ENCODE results near the gene LEUTX. TPM values are rescaled to one million over a fixed set of nuclear protein-coding genes. Genes with fewer than 3 reads are reported as not detected.
A peak's percentile ranks its signal among the peaks of the same experiment; 100 is the strongest.
"Not testable (repeated sequence)": the region's sequence is repeated elsewhere in the genome, so short reads cannot be mapped to it uniquely, and the experiment has no call there.

The LEUTX gene
- total RNA-seq, 1 donor from 2014 or later = not detected

DNA sequence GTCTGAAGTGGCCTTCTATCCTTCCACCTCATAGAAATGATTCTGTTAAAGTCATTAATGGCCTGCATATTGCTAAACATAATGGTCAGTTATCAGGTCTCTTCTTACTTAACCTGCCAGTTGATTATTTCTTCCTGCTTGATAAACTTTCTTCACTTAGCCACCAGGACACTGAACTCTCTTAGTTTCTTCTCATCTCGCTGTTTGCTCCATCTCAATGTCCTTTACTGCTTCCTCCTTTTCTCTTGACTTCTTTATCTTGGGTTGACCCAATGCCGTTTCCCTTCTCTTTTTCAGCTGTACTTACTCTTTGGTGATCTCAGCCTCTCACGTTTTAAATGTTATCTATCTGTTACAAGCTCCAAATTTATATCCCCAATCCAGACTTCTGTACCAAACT lies 23.7 kb upstream of the LEUTX start:
- DNase-seq (ENCODE audit: extremely low spot score, unreplicated experiment) = no peak
- Mint-ChIP-seq H3K27me3 (peaks cover 29% of the 10 kb centered on the region), H3K9me3 (no peaks in the 10 kb centered on the region), H3K36me3 (no peaks in the 10 kb centered on the region), H3K4me3 (no peak overlapping the region), H3K4me1 (ENCODE audit: unreplicated experiment) (no peaks in the 10 kb centered on the region), H3K27ac (no peak overlapping the region)
- TF ChIP-seq, protein P1, sequence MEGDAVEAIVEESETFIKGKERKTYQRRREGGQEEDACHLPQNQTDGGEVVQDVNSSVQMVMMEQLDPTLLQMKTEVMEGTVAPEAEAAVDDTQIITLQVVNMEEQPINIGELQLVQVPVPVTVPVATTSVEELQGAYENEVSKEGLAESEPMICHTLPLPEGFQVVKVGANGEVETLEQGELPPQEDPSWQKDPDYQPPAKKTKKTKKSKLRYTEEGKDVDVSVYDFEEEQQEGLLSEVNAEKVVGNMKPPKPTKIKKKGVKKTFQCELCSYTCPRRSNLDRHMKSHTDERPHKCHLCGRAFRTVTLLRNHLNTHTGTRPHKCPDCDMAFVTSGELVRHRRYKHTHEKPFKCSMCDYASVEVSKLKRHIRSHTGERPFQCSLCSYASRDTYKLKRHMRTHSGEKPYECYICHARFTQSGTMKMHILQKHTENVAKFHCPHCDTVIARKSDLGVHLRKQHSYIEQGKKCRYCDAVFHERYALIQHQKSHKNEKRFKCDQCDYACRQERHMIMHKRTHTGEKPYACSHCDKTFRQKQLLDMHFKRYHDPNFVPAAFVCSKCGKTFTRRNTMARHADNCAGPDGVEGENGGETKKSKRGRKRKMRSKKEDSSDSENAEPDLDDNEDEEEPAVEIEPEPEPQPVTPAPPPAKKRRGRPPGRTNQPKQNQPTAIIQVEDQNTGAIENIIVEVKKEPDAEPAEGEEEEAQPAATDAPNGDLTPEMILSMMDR (conservative IDR thresholded peaks at IDR 0.05) = no peak

DNA sequence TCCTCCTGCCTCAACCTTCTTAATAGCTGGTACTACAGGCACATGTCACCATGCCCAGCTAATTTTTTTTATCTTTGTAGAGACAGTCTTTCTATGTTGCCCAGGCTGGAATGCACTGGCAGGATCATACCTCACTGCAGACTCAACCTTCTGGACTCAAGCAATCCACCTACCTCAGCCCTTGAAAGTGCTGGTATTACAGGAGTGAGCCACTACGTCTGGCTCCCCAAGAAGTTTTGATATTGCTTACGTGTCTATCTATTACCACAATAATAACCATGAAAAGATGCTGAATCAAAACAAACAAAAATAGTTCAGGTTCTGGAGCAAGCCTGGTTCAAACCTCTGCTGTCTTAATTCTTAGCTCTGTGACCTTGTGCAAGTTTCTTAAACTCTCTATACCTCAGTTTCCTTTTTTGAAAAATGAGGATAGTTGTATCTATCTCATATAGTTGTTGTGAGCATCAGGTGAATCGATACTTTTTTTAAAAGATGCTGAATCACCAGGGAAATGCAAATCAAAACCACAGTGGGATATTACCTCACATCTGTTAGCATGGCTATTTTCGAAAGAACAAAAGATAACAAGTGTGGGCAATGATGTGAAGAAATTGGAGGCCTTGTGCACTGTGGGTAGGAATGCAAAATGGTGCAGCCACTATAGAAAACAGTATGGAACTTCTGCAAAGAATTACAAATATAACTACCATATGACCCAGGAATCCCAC lies 19.0 kb upstream of the LEUTX start:
- Mint-ChIP-seq H3K9me3 (no peaks in the 10 kb centered on the region), H3K4me1 (ENCODE audit: unreplicated experiment) (no peaks in the 10 kb centered on the region), H3K27ac (no peak overlapping the region), H3K27me3 (peaks cover 29% of the 10 kb centered on the region), H3K36me3 (no peaks in the 10 kb centered on the region), H3K4me3 (no peak overlapping the region)
- DNase-seq (ENCODE audit: extremely low spot score, unreplicated experiment) = no peak
- TF ChIP-seq, protein P1 (conservative IDR thresholded peaks at IDR 0.05) = no peak

DNA sequence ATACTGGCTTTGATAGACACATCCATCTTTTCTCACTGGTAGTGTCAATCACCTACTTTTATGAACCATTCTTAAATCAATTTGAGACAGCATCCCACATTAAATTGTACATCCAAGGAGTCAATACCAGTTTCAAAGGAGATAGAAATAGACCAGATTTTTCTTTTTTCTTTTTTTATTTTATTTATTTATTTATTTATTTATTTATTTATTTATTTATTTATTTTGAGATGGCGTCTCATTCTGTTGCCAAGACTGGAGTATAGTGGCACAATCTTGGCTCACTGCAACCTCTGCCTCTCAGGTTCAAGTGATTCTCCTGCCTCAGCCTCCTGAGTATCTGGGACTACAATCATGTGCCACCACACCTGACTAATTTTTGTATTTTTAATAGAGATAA lies 16.8 kb upstream of the LEUTX start:
- H3K27ac Mint-ChIP-seq; DNase-seq (ENCODE audit: extremely low spot score, unreplicated experiment); H3K4me1 Mint-ChIP-seq (ENCODE audit: unreplicated experiment); H3K36me3 Mint-ChIP-seq; H3K4me3 Mint-ChIP-seq; H3K9me3 Mint-ChIP-seq: not testable (repeated sequence)
- peaks cover 29% of the 10 kb centered on the region for H3K27me3 Mint-ChIP-seq

DNA sequence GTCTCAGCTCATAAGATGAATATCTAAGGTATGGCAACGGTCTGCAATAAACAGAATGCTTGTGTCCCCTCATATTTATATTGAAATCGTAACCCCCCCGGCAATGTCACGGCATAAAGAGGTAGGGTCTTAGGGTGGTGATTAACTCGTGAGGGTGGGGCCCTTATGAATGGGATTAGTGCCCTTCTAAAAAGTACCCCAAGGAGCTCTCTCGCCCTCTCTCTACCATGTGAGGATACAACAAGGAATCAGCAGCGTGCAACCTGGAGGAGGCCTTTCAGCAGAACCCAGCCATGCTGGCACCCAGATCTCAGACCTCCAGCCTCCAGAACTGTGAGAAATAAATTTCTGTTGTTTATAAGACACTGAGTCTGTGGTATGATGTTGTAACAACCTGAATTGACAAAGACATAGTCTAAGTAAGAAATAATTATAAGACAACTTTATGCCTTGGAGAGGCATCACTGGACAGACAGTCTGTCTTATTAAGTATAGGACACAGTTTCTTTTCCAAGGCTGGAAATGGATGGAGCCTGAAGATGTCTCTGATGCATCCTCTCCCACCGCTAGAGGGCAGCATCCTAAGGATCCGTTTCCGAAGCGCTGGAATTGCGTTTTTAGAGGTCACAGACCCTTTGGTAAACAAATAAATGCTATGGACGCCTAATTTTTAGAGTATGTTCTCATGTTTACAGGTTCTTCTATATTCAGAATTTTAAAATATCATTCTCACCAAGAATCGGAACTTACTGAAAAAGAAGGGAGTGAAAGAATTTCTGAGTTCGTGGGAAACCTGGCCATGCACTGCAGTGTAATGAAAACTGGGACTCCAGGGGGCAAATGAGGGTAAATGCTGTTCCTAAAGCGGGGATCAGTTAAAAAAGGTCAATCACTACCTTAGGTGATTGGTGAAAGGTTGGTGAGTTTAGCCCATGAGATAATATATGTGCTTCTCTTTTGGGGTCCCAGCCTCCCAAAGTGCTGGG lies 13.3 kb upstream of the LEUTX start:
- no peak for DNase-seq (ENCODE audit: extremely low spot score, unreplicated experiment)
- H3K36me3 Mint-ChIP-seq = no peaks in the 10 kb centered on the region

DNA sequence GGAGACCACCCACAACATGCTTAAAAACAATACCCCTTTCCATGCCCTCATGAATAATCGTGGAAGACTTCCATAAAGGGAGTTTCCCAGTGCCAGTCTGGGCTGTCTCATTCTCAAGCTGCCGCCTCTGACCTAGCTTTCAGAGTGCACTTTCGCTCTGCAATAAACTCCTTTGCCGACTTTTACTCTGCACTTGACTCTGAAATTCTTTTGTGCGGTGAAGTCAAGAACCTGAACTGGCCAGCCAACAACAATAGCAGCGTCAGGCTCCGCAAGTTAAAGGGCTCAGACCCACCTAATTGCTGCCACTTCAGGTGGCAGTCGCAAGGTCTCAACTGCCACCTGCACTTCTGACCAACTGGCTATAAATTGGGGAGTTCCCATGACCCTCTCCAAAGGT lies 10.3 kb upstream of the LEUTX start:
- no peak overlapping the region for H3K27ac Mint-ChIP-seq
- no peaks in the 10 kb centered on the region for H3K36me3 Mint-ChIP-seq
- peaks cover 7% of the 10 kb centered on the region for H3K9me3 Mint-ChIP-seq
- no peak overlapping the region for H3K4me3 Mint-ChIP-seq
- DNase-seq (ENCODE audit: extremely low spot score, unreplicated experiment) = no peak
- H3K27me3 Mint-ChIP-seq = peaks cover 14% of the 10 kb centered on the region
- H3K4me1 Mint-ChIP-seq (ENCODE audit: unreplicated experiment) = no peaks in the 10 kb centered on the region
- TF ChIP-seq, protein P1 (conservative IDR thresholded peaks at IDR 0.05) = no peak

More for the DNA sequence above, 13.3 kb upstream of the LEUTX start:
- no peak overlapping the region for H3K4me3 Mint-ChIP-seq
- no peaks in the 10 kb centered on the region for H3K4me1 Mint-ChIP-seq (ENCODE audit: unreplicated experiment)
- H3K27ac Mint-ChIP-seq = no peak overlapping the region
- peaks cover 12% of the 10 kb centered on the region for H3K27me3 Mint-ChIP-seq
- TF ChIP-seq, protein P1 (conservative IDR thresholded peaks at IDR 0.05) = peak; percentile 90
- H3K9me3 Mint-ChIP-seq = no peaks in the 10 kb centered on the region

DNA sequence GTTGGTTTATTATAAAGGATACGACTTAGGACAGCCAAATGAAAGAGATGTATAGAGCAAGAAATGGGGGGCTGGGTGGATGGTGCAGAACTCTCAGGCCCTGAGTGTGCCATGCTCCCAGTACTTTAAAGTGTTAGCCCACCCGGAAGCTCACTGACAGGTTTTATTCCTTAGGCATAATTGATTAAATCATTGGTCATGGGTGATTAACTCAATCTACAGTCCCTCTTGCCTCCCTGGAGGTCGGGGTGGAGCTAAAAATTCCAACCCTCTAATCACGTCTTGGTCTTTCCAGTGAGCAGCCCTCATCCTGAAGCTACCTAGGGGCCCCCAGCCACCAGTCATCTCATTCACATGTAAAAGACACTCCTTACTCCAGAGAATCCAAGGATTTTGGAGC lies 9.9 kb upstream of the LEUTX start:
- Mint-ChIP-seq H3K4me1 (ENCODE audit: unreplicated experiment) (no peaks in the 10 kb centered on the region), H3K36me3 (no peaks in the 10 kb centered on the region), H3K9me3 (peaks cover 7% of the 10 kb centered on the region), H3K4me3 (no peak overlapping the region), H3K27ac (no peak overlapping the region), H3K27me3 (peaks cover 11% of the 10 kb centered on the region)
- no peak for DNase-seq (ENCODE audit: extremely low spot score, unreplicated experiment)
- TF ChIP-seq, protein P1 (conservative IDR thresholded peaks at IDR 0.05) = no peak

All from type B pancreatic cell (in vitro differentiated cells).